Activated effector memory CD4-positive, alpha-beta T cell treated with anti-CD3 and anti-CD28 coated beads, Interleukin-2, amount 50 U/mL, for 16 hours (primary cell): ENCODE measurements around the gene SLCO2A1.
A peak's percentile ranks its signal among the peaks of the same experiment; 100 is the strongest.

Experiments
- DNase-seq: peaks from one replicate; pipeline ENCODE4 v3.0.0-alpha.2; 2020

SLCO2A1 gene

GRCh38 chr3:133928903-133929607 lies 100.7 kb downstream of the SLCO2A1 start:
- no peak for DNase-seq

- no peak for DNase-seq
Measured at GRCh38 chr3:133928136-133928893, 101.4 kb downstream of the SLCO2A1 start.

GRCh38 chr3:133927540-133928066 lies 102.1 kb downstream of the SLCO2A1 start:
- DNase-seq, result peak; percentile 92

GRCh38 chr3:133926736-133927539 lies 102.8 kb downstream of the SLCO2A1 start:
- DNase-seq, result no peak

- DNase-seq, result no peak
Measured at GRCh38 chr3:133925960-133926735, 103.6 kb downstream of the SLCO2A1 start.

- DNase-seq, result no peak
Measured at GRCh38 chr3:133924041-133924440, 105.7 kb downstream of the SLCO2A1 start.

- no peak for DNase-seq
Measured at GRCh38 chr3:133921592-133921991, 108.1 kb downstream of the SLCO2A1 start.

GRCh38 chr3:133917144-133917543 lies 112.6 kb downstream of the SLCO2A1 start:
- DNase-seq, result no peak

- no peak for DNase-seq
Measured at GRCh38 chr3:133915685-133916658, 113.8 kb downstream of the SLCO2A1 start.

- DNase-seq, result no peak
Measured at GRCh38 chr3:133914839-133915600, 114.7 kb downstream of the SLCO2A1 start.

GRCh38 chr3:133910422-133910821 lies 119.3 kb downstream of the SLCO2A1 start:
- DNase-seq, result no peak

- no peak for DNase-seq
Measured at GRCh38 chr3:133905376-133905775, 124.3 kb downstream of the SLCO2A1 start.

GRCh38 chr3:133901847-133902246 lies 127.9 kb downstream of the SLCO2A1 start:
- no peak for DNase-seq

- DNase-seq, result no peak
Measured at GRCh38 chr3:133901083-133901482, 128.6 kb downstream of the SLCO2A1 start.

GRCh38 chr3:133899311-133899710 lies 130.4 kb downstream of the SLCO2A1 start:
- no peak for DNase-seq

- DNase-seq, result no peak
Measured at GRCh38 chr3:133897547-133897946, 132.2 kb downstream of the SLCO2A1 start.

- no peak for DNase-seq
Measured at GRCh38 chr3:133896002-133896761, 133.5 kb downstream of the SLCO2A1 start.

- no peak for DNase-seq
Measured at GRCh38 chr3:133895208-133896001, 134.3 kb downstream of the SLCO2A1 start, which contains the start of gene RAB6B. RAB6B (minus strand) TSS chr3:133895882; CDS start chr3:133895466, 416 bp downstream.
